Panc1 (cell line): Measurements from ENCODE around the gene PRKAG3. TPM values are rescaled to one million over a fixed set of nuclear protein-coding genes. Genes with fewer than 3 reads are reported as not detected.

ENCODE experiments used
- ATAC-seq: fragments of 200-7000 bp; cut with Tn5 transposase; 2 replicates; pipeline ENCODE4 v1.9.1; 2020; ENCODE audit warnings: mild to moderate bottlenecking, moderate library complexity
- BruUV-seq: library from RNA; stranded (reverse); fragments of 400-500 nt; replicated peaks from 2 replicates; lab custom pipeline; 2021; lab: Mats Ljungman, UMichigan
- CTCF ChIA-PET: fragments of 300-600 bp; sonication (Branson Sonifier 250); formaldehyde crosslinking; loops from one replicate; lab custom pipeline; 2022; ENCODE audit warnings: antibody characterized with exemption; lab: Charles Lee
- POLR2A ChIA-PET: fragments of 300-600 bp; sonication (Branson Sonifier 250); formaldehyde crosslinking; loops from one replicate; lab custom pipeline; 2022; ENCODE audit warnings: antibody characterized with exemption; lab: Charles Lee
- DNase-seq: peaks from one replicate; pipeline ENCODE4 v3.0.0-alpha.2; 2010; ENCODE audit warnings: low read depth, low spot score
- H3K27ac ChIP-seq: 2 replicates; pipeline ENCODE4 v1.5.1; 2011; ENCODE audit warnings: mild to moderate bottlenecking, low read length, inconsistent platforms
- H3K27me3 ChIP-seq: fragments of 200-500 bp; sonication (Bioruptor generic); 2 replicates; pipeline ENCODE4 v1.6.0; 2014; ENCODE audit warnings: low read length, inconsistent platforms; ENCODE audit not compliant: control insufficient read depth, insufficient read depth
- H3K36me3 ChIP-seq: fragments of 200-500 bp; sonication (Bioruptor generic); 2 replicates; pipeline ENCODE4 v1.5.1; 2014; ENCODE audit warnings: inconsistent platforms, mild to moderate bottlenecking, low read length, moderate library complexity; ENCODE audit not compliant: control insufficient read depth, insufficient read depth
- H3K4me1 ChIP-seq: 2 replicates; pipeline ENCODE4 v1.5.1; 2011; ENCODE audit warnings: inconsistent platforms, mild to moderate bottlenecking, low read length, moderate library complexity; ENCODE audit not compliant: control insufficient read depth, insufficient read depth
- H3K4me3 ChIP-seq, 2 experiments: 2 replicates each; pipeline ENCODE4 v1.5.1; 2011 to 2012; ENCODE audit warnings: low read depth in 2 of 2, low read length in 2 of 2, mild to moderate bottlenecking in 2 of 2, inconsistent platforms in 1 of 2, moderate library complexity in 1 of 2
- H3K9me3 ChIP-seq: fragments of 200-500 bp; sonication (Bioruptor generic); 2 replicates; pipeline ENCODE4 v1.5.1; 2014; ENCODE audit warnings: low read depth, mild to moderate bottlenecking, inconsistent platforms, low read length, moderate library complexity; ENCODE audit not compliant: control insufficient read depth, insufficient read depth
- POLR2AphosphoS5 ChIP-seq: IDR thresholded peaks from 2 replicates; pipeline ENCODE4 v1.6.1; 2012; ENCODE audit warnings: mild to moderate bottlenecking, low read depth, low read length, moderate library complexity
- SIN3A ChIP-seq: IDR thresholded peaks from 2 replicates; pipeline ENCODE4 v1.6.1; 2012; ENCODE audit warnings: low read depth, mild to moderate bottlenecking, low read length, moderate library complexity, borderline replicate concordance; ENCODE audit not compliant: insufficient read depth
- TCF7L2 ChIP-seq: IDR thresholded peaks from 2 replicates; pipeline ENCODE4 v1.6.1; 2011; ENCODE audit warnings: mild to moderate bottlenecking, low read depth, low read length, inconsistent platforms
- in situ Hi-C: cut with HindIII; loops from 2 replicates; pipeline ENCODE4 v1.10.0; 2016; ENCODE audit warnings: low sequenced_read_pairs, low pct_unique_long_range_greater_than_20kb
- intact Hi-C: fragments of 100-400 bp; cut with micrococcal nuclease; formaldehyde crosslinking; loops from one replicate; pipeline ENCODE4 v1.10.0; 2022; ENCODE audit not compliant: unreplicated experiment
- total RNA-seq: library from RNA; stranded (reverse); gene quantifications from one replicate; pipeline ENCODE4 v1.2.1, GENCODE V29; 2021; ENCODE audit not compliant: unreplicated experiment
- TF ChIP-seq, protein P1 (sequence below): fragments of 450-650 bp; IDR thresholded peaks from 2 replicates; pipeline ENCODE4 v1.5.1; 2017; ENCODE audit warnings: mild to moderate bottlenecking
- TF ChIP-seq, protein P2 (sequence below), 2 experiments: IDR thresholded peaks; 2 replicates each; pipeline ENCODE4 v1.6.1; 2011 to 2012; ENCODE audit warnings: low read depth in 2 of 2, control low read depth in 1 of 2, low read length in 1 of 2, mild to moderate bottlenecking in 1 of 2, moderate library complexity in 1 of 2; ENCODE audit not compliant: insufficient read depth in 1 of 2

The PRKAG3 gene
- total RNA-seq, 1 experiment from 2014 or later: not detected

DNA sequence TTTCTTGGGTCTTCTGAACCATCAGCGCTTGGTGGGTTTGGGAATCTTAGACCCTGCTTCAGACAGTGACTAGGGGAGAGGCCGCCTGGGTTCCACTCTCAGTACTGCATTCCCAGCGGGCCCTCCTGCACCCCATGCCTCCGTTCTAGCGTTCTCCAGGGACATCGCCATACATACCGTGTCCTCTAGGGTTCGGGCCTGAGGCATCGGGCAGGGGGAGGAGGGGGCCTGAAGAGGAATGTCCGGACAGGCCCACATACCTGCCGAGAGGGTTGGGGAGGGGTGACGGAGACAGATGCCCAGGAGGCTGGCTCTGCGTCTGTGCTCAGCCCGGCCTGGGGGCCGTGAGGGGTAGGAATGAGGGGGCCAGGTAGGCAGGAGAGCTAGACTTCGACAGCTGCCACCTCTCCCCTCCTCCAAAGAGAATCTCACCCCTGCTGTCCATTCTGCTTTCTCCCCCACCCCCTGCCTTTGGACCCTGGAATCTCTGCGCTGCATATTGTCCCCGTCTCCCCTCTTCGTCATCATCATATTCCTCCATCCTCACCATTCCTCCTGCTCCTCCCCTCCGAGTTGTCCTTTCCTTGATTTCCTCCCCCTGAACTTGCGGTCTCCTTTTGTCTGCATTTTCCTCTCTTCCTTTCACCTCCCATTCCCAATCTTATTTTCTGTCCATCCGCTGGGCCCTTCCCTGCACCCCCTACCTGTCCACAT is 41.2 kb upstream of the PRKAG3 start:
- H3K4me3 ChIP-seq: no peak overlapping the region
- in situ Hi-C loops (no loop called here), intact Hi-C loops (no loop called here)
- ChIA-PET CTCF (interaction anchor here (0.7 kb wide), 1 partner anchor 93 kb away, joined by 3 read pairs; no protein-coding TSS in a partner anchor), POLR2A (no interaction called here)
- no TSS peak for BruUV-seq
- no peaks in the 10 kb centered on the region for H3K4me1 ChIP-seq
- H3K36me3 ChIP-seq: no peaks in the 10 kb centered on the region
- H3K9me3 ChIP-seq: no peaks in the 10 kb centered on the region
- no peak for ATAC-seq
- H3K27ac ChIP-seq: no peak overlapping the region
- H3K27me3 ChIP-seq: no peaks in the 10 kb centered on the region
- TF ChIP-seq POLR2AphosphoS5 (no peak), TCF7L2 (no peak), SIN3A (no peak)
- TF ChIP-seq, protein P1, sequence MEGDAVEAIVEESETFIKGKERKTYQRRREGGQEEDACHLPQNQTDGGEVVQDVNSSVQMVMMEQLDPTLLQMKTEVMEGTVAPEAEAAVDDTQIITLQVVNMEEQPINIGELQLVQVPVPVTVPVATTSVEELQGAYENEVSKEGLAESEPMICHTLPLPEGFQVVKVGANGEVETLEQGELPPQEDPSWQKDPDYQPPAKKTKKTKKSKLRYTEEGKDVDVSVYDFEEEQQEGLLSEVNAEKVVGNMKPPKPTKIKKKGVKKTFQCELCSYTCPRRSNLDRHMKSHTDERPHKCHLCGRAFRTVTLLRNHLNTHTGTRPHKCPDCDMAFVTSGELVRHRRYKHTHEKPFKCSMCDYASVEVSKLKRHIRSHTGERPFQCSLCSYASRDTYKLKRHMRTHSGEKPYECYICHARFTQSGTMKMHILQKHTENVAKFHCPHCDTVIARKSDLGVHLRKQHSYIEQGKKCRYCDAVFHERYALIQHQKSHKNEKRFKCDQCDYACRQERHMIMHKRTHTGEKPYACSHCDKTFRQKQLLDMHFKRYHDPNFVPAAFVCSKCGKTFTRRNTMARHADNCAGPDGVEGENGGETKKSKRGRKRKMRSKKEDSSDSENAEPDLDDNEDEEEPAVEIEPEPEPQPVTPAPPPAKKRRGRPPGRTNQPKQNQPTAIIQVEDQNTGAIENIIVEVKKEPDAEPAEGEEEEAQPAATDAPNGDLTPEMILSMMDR: no peak
- TF ChIP-seq, protein P2, sequence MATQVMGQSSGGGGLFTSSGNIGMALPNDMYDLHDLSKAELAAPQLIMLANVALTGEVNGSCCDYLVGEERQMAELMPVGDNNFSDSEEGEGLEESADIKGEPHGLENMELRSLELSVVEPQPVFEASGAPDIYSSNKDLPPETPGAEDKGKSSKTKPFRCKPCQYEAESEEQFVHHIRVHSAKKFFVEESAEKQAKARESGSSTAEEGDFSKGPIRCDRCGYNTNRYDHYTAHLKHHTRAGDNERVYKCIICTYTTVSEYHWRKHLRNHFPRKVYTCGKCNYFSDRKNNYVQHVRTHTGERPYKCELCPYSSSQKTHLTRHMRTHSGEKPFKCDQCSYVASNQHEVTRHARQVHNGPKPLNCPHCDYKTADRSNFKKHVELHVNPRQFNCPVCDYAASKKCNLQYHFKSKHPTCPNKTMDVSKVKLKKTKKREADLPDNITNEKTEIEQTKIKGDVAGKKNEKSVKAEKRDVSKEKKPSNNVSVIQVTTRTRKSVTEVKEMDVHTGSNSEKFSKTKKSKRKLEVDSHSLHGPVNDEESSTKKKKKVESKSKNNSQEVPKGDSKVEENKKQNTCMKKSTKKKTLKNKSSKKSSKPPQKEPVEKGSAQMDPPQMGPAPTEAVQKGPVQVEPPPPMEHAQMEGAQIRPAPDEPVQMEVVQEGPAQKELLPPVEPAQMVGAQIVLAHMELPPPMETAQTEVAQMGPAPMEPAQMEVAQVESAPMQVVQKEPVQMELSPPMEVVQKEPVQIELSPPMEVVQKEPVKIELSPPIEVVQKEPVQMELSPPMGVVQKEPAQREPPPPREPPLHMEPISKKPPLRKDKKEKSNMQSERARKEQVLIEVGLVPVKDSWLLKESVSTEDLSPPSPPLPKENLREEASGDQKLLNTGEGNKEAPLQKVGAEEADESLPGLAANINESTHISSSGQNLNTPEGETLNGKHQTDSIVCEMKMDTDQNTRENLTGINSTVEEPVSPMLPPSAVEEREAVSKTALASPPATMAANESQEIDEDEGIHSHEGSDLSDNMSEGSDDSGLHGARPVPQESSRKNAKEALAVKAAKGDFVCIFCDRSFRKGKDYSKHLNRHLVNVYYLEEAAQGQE (IDR thresholded peaks at IDR 0.05; ENCODE audit: insufficient read depth in 1 of 2, low read depth in 2 of 2, low read length in 1 of 2): no peak
- DNase-seq: no peak

DNA sequence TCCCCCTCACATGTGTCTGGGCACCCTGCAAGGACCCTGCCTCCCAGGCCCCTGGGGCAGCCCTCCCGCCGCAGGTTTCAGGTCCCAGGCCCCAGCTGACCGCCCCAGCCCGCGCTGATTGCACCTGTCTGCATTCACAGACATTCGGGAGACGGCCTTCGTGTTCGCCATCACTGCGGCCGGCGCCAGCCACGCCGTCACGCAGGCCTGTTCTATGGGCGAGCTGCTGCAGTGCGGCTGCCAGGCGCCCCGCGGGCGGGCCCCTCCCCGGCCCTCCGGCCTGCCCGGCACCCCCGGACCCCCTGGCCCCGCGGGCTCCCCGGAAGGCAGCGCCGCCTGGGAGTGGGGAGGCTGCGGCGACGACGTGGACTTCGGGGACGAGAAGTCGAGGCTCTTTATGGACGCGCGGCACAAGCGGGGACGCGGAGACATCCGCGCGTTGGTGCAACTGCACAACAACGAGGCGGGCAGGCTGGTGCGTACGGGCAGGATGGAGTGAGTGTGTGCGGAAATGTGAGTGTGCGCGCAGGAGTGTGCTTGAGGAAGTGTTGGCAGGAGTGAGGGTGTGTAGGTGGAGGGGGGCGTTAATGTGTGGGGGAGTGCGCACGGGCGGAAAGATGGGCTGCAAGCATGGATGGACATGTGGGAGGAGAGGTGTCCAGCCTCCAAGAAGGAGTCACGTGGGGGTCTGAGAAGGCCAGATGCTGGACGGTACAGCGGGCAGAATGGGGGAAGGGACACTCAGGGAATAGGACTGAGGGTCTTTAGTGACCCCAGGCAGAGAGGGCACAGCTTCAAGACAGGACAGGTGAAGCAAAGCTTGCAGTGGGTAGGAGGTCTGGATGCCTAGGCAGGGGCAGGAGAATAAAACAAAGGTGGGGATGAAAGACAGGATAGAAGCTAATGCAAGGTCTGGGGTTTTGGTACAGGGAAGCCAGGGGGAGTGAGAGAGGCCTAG is 40.0 kb upstream of the PRKAG3 start:
- ATAC-seq: no peak
- H3K27me3 ChIP-seq: no peaks in the 10 kb centered on the region
- no TSS peak for BruUV-seq
- CTCF ChIA-PET: interaction anchor here (0.6 to 1.7 kb wide), 2 partner anchors 26 to 171 kb away, joined by 4 to 5 read pairs; no protein-coding TSS in a partner anchor
- no peak for DNase-seq
- in situ Hi-C loops (no loop called here), intact Hi-C loops (no loop called here)
- POLR2A ChIA-PET: no interaction called here
- H3K4me3 ChIP-seq: no peak overlapping the region
- H3K9me3 ChIP-seq: no peaks in the 10 kb centered on the region
- H3K27ac ChIP-seq: no peak overlapping the region
- no peaks in the 10 kb centered on the region for H3K36me3 ChIP-seq
- H3K4me1 ChIP-seq: no peaks in the 10 kb centered on the region
- TF ChIP-seq, protein P1: no peak
- TF ChIP-seq SIN3A: no peak
- TF ChIP-seq TCF7L2: no peak
